ENCODE results near the gene POM121.
"Not testable (repeated sequence)": the region's sequence is repeated elsewhere in the genome, so short reads cannot be mapped to it uniquely, and the experiment has no call there.

GRCh38 chr7:72948714-72949113, 23.8 kb downstream of the POM121 start:
- TF ChIP-seq, protein P1, sequence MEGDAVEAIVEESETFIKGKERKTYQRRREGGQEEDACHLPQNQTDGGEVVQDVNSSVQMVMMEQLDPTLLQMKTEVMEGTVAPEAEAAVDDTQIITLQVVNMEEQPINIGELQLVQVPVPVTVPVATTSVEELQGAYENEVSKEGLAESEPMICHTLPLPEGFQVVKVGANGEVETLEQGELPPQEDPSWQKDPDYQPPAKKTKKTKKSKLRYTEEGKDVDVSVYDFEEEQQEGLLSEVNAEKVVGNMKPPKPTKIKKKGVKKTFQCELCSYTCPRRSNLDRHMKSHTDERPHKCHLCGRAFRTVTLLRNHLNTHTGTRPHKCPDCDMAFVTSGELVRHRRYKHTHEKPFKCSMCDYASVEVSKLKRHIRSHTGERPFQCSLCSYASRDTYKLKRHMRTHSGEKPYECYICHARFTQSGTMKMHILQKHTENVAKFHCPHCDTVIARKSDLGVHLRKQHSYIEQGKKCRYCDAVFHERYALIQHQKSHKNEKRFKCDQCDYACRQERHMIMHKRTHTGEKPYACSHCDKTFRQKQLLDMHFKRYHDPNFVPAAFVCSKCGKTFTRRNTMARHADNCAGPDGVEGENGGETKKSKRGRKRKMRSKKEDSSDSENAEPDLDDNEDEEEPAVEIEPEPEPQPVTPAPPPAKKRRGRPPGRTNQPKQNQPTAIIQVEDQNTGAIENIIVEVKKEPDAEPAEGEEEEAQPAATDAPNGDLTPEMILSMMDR (IDR thresholded peaks at IDR 0.05; ENCODE audit: poor library complexity): not testable (repeated sequence)
- not testable (repeated sequence) for TF ChIP-seq EZH2 (IDR thresholded peaks at IDR 0.05; ENCODE audit: borderline replicate concordance)
